GM18909 (cell line): ENCODE data around the gene S1PR3.

Experiments
- ATAC-seq: cut with Tn5 transposase; IDR thresholded peaks from one replicate; pipeline ENCODE4 v1.9.1; 2021; ENCODE audit warnings: mild to moderate bottlenecking; ENCODE audit not compliant: unreplicated experiment, poor library complexity

Gene S1PR3

GRCh38 chr9:88966894-88967676 is 24.2 kb upstream of the S1PR3 start:
- ATAC-seq = no peak

- ATAC-seq = no peak
Measured at GRCh38 chr9:88968799-88969198, 22.5 kb upstream of the S1PR3 start.

GRCh38 chr9:88969646-88970373 is 21.5 kb upstream of the S1PR3 start:
- no peak for ATAC-seq

- no peak for ATAC-seq
Measured at GRCh38 chr9:88971131-88971960, 19.9 kb upstream of the S1PR3 start.

GRCh38 chr9:88972401-88972800 is 18.9 kb upstream of the S1PR3 start:
- ATAC-seq = no peak

- ATAC-seq = no peak
Measured at GRCh38 chr9:88973281-88974045, 17.8 kb upstream of the S1PR3 start.

GRCh38 chr9:88974641-88975040 is 16.6 kb upstream of the S1PR3 start:
- no peak for ATAC-seq

GRCh38 chr9:88975966-88976889 is 15.0 kb upstream of the S1PR3 start:
- no peak for ATAC-seq

GRCh38 chr9:88976890-88977257 is 14.4 kb upstream of the S1PR3 start:
- no peak for ATAC-seq

- ATAC-seq = no peak
Measured at GRCh38 chr9:88978034-88978433, 13.2 kb upstream of the S1PR3 start.

- no peak for ATAC-seq
Measured at GRCh38 chr9:88979021-88979420, 12.2 kb upstream of the S1PR3 start.

- ATAC-seq = no peak
Measured at GRCh38 chr9:88979791-88980190, 11.5 kb upstream of the S1PR3 start.

GRCh38 chr9:88980740-88981203 is 10.5 kb upstream of the S1PR3 start:
- no peak for ATAC-seq

- ATAC-seq = no peak
Measured at GRCh38 chr9:88983865-88984542, 7.3 kb upstream of the S1PR3 start.

GRCh38 chr9:88984543-88984883 is 6.8 kb upstream of the S1PR3 start:
- no peak for ATAC-seq

GRCh38 chr9:88985616-88986015 is 5.7 kb upstream of the S1PR3 start:
- ATAC-seq = no peak

- no peak for ATAC-seq
Measured at GRCh38 chr9:88986776-88987175, 4.5 kb upstream of the S1PR3 start.

- ATAC-seq = no peak
Measured at GRCh38 chr9:88987661-88988060, 3.6 kb upstream of the S1PR3 start.
